Stimulated activated CD8-positive, alpha-beta memory T cell treated with anti-CD3 and anti-CD28 coated beads, Interleukin-12 subunit alpha, Interleukin-12 subunit beta, amount 100 ng/mL, for 1 hour (primary cell): ENCODE results near the gene RIPOR1.
A peak's percentile ranks its signal among the peaks of the same experiment; 100 is the strongest.
"Not testable (repeated sequence)": the region's sequence is repeated elsewhere in the genome, so short reads cannot be mapped to it uniquely, and the experiment has no call there.

Source experiments
- DNase-seq: peaks from one replicate; pipeline ENCODE4 v3.0.0-alpha.2; 2020; ENCODE audit warnings: low read depth

Gene RIPOR1

GRCh38 chr16:67516296-67517154 lies 12.1 kb upstream of the RIPOR1 start:
- no peak for DNase-seq

DNA sequence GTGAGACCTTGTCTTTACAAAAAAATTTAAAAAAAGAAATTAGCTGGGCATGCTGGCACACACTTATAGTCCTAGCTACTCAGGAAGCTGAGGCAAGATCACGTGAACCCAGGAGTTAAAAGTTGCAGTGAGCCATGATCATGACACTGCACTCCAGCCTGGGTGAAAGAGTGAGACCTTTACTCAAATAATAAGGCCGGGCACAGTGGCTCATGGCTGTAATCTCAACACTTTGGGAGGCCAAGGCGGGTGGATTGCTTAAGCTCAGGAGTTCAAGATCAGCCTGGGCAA lies 11.5 kb upstream of the RIPOR1 start:
- DNase-seq, result no peak

- no peak for DNase-seq
These were observed 10.8 kb upstream of the RIPOR1 start for GRCh38 chr16:67517661-67518423.

DNA sequence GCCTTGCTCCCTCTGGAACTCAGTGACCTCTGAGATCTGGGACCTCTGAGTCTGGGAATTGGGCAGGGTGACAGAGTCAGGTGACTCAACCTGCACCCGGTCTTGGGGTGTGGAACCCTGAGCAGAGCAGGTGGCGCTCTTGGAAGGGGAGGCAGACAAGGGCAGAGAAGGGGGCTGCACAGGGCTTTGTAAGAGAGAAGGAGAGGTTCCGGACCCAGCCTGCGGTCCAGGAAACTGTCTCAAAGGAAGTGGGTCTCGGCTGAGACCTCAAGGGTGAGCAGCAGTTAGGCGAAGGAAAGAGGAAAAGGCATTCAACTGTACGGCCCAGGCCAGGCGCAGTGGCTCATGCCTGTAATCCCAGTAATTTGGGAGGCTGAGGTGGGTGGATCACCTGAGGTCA lies 10.0 kb upstream of the RIPOR1 start:
- DNase-seq, result no peak

DNA sequence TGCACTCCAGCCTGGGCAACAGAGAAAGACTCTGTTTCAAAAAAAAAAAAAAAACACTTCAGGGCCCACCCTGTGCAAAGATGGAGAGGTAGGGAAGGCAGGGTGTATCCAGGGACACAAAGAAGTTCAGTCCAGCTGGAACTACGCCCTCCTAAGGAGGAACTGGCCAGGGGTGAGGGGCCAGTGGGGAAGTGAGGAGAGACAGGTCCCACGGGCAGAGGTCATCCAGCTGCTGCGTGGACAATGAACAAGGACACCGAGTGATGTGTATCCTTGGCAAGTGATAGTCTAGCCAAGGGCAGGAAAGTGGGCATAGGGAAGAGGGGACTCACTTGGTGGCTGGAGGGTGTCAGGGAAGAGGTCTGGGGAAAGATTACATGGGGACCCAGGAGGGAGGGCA lies 9.4 kb upstream of the RIPOR1 start:
- no peak for DNase-seq

DNA sequence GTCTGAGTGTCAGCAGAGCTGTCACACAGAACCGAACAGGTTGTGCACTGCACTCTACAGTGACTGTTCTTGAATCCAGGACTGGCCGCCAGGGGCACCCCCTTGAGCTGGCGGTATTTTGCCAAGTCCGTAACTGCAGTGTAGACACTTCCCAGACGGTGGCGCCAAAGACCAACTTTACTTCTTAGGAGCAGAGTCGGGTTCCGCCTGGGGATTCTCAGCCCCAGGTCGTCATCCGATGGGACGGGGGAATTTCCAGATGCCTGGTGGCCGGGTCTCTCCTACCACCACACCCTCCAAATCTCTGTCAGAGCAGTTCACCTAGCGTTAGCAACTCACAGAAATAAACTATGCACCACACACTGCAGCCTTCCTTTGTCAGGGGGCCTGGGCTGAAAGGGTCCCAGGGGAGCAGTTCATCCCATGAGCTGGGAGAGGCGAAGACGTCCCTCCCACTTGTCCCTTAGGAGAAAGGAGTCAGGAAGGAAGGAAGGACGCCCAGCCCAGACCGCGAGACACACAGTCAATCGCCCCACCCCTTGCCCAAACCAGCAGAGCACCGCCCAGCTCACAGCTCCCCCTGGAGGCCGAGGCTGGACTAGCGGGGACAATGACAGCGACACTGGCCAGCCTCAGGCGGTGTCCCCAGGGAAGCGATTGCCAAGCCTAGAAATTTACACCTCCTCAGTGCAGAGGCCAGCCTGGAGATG lies 7.4 kb upstream of the RIPOR1 start:
- DNase-seq, result peak; percentile 97

- no peak for DNase-seq
These were observed 3.3 kb upstream of the RIPOR1 start for GRCh38 chr16:67525176-67525860.

GRCh38 chr16:67526149-67526791 lies 2.4 kb upstream of the RIPOR1 start:
- DNase-seq, result no peak

GRCh38 chr16:67528870-67529581 lies 397 bp downstream of the RIPOR1 start:
- DNase-seq, result no peak

GRCh38 chr16:67529582-67530012 lies 968 bp downstream of the RIPOR1 start:
- no peak for DNase-seq

DNA sequence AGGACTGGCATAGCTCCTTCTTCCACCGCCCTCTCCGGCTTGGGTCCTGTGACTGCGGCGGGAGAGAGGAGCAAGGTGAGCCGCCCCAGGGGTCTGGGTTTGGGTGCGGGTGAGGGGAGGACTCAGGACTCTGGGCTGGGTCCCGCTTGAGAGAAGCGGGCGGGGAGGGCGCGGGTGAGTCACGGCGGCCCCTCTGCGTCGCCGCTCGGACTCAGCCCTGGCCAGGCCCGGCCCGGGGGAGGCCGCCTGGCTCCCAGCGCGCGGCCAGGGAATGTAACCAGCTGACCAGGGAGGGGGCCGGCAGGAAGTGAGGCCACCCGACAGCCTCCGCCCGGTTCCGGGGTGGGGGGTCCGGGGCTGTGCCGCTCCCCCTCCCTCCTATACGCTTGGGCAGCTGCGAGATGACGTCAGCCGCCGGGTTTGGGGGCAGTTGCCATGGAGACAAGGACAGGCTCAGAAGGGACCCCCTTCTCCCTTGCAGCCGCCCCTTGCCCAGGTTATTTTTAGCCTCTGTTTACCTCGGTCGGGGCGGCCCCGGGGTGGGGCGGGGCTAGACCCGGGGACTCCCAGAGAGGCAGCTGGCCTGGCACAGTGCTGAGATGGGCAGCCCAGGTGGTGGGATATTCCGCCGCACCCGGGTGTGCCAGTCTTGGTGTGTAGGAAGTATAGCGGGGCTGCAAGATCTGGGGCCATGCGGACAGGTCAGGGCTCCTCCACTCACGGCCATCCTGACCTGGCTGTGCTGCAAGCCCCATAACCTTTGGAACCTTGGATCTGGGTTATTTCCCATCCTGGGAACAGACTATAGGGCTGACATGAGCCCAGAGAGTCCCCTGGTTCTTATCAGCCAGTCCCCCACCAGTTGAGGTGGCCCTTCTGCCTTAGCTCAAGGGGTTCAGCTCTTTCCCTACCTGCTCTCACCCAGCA lies 1.6 kb downstream of the RIPOR1 start:
- no peak for DNase-seq

- DNase-seq, result no peak
These were observed 2.6 kb downstream of the RIPOR1 start for GRCh38 chr16:67531247-67531646.

DNA sequence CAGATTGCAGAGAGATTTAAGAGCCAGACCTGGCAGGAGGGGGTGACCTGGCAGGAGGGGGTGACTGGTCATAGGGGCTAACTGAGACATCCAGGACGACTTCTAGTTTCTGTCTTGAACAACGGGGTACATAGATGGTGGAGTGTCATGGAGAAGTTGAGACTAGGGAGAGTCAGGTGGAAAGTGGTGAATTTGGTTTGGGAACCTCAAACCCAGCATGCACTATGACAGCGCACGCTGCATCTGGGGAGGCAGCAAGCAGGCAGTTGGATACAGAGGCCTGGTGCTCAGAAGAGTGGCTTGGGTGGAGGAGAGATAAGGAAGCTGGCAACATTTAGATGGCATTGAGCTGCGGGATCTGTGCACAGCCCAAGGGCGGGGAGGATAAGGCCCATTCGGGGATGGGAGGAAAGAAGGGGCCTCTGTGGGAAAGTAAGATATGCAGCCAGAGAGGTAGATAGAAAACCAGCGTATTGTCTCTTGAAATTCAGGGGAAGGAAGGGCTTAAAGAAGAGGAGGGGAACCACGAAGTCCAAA lies 4.5 kb downstream of the RIPOR1 start:
- DNase-seq, result no peak

GRCh38 chr16:67533987-67534386 lies 5.4 kb downstream of the RIPOR1 start:
- not testable (repeated sequence) for DNase-seq

DNA sequence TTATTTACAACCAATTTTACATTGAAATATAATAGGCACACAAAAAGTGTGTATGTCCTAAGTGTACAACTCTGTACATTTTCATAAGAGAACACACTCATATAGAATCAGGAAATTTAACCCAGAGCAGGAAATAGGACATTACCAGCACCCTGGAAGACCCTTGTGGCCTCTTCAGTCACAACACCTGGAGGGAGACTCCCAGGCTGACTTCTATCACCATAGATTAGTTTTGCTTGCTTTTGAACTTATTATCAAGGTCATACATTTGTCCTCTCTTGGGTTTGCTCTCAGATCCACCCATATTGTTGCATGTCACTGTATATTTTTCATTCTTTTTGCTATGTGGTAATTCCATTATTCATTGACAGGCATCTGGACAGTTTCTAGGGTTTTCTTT lies 5.8 kb downstream of the RIPOR1 start:
- no peak for DNase-seq

DNA sequence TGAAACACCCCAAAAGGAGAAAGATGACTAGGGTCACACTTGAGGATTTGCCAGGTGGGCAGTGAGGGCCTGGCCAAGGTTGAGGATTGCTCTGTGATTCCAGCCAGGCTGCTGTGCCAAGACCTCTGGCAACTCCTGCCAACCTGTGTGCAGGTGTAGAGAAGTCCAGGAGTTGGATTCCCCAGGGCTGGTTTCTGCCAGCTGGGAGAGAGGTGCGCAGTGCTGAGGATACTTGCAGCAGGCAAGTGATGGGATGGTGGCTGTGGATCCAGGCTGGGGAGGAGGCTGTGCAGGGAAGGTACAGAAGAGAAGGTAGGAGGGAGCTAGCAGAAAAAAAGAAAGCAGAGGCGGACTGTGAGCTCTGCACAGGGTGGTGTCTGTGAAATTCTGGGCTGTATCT lies 6.6 kb downstream of the RIPOR1 start:
- no peak for DNase-seq

GRCh38 chr16:67537270-67537635 lies 8.6 kb downstream of the RIPOR1 start:
- no peak for DNase-seq

GRCh38 chr16:67537636-67538591 lies 9.3 kb downstream of the RIPOR1 start:
- DNase-seq, result peak; percentile 47

GRCh38 chr16:67538666-67539101 lies 10.1 kb downstream of the RIPOR1 start:
- DNase-seq, result no peak
